Fibroblast of lung (primary cell): ENCODE results near the gene R3HDM4. TPM values are rescaled to one million over a fixed set of nuclear protein-coding genes. Genes with fewer than 3 reads are reported as not detected.
"Not testable (repeated sequence)": the region's sequence is repeated elsewhere in the genome, so short reads cannot be mapped to it uniquely, and the experiment has no call there.

ENCODE experiments used
- DNase-seq, 2 donors: peaks; one replicate each; pipeline versions ENCODE4 v3.0.0 to v3.0.0-alpha.2; 2010; ENCODE audit warnings: low read depth in 2 of 2
- H2AFZ ChIP-seq: 2 replicates; pipeline ENCODE4 v1.5.1; 2012; ENCODE audit warnings: low read length, control low read depth, inconsistent platforms
- H3K27ac ChIP-seq: 2 replicates; pipeline ENCODE4 v1.5.1; 2011; ENCODE audit warnings: low read length, control low read depth; ENCODE audit not compliant: insufficient read depth
- H3K27me3 ChIP-seq: 2 replicates; pipeline ENCODE4 v1.5.1; 2011; ENCODE audit warnings: mild to moderate bottlenecking, low read length; ENCODE audit not compliant: control insufficient read depth, insufficient read depth
- H3K36me3 ChIP-seq: 2 replicates; pipeline ENCODE4 v1.5.1; 2011; ENCODE audit warnings: low read length; ENCODE audit not compliant: control insufficient read depth, insufficient read depth
- H3K4me1 ChIP-seq: 2 replicates; pipeline ENCODE4 v1.5.1; 2011; ENCODE audit warnings: low read length; ENCODE audit not compliant: control insufficient read depth, insufficient read depth; ENCODE audit errors: extremely low read depth
- H3K4me2 ChIP-seq: 2 replicates; pipeline ENCODE4 v1.5.1; 2011; ENCODE audit warnings: low read length, control low read depth; ENCODE audit not compliant: insufficient read depth; ENCODE audit errors: extremely low read depth
- H3K4me3 ChIP-seq, 4 experiments: fragments of 200-600 bp in 1 of 4; sonication (generic) in 1 of 4; replicated peaks in 1 of 4; 2 replicates each; pipeline ENCODE4 v1.5.1; 2011 to 2016; ENCODE audit warnings: low read length in 4 of 4, low read depth in 3 of 4, mild to moderate bottlenecking in 3 of 4, control low read depth in 2 of 4, inconsistent platforms in 1 of 4, mixed read lengths in 1 of 4; ENCODE audit not compliant: insufficient read depth in 1 of 4; ENCODE audit errors: control extremely low read depth in 1 of 4
- H3K79me2 ChIP-seq: 2 replicates; pipeline ENCODE4 v1.5.1; 2012; ENCODE audit warnings: mild to moderate bottlenecking, low read length, inconsistent platforms; ENCODE audit not compliant: control insufficient read depth, insufficient read depth
- H3K9ac ChIP-seq: 2 replicates; pipeline ENCODE4 v1.5.1; 2011; ENCODE audit warnings: mild to moderate bottlenecking, low read length, control low read depth; ENCODE audit not compliant: insufficient read depth
- H3K9me3 ChIP-seq: 2 replicates; pipeline ENCODE4 v1.5.1; 2012; ENCODE audit warnings: low read depth, low read length; ENCODE audit not compliant: control insufficient read depth, insufficient read depth
- H4K20me1 ChIP-seq: 2 replicates; pipeline ENCODE4 v1.5.1; 2011; ENCODE audit warnings: low read length; ENCODE audit not compliant: control insufficient read depth, insufficient read depth; ENCODE audit errors: extremely low read depth
- EZH2 ChIP-seq: IDR thresholded peaks from 2 replicates; pipeline ENCODE4 v1.5.1; 2012; ENCODE audit warnings: low read length, control low read depth, mild to moderate bottlenecking; ENCODE audit errors: missing control alignments
- polyA plus RNA-seq, 2 donors: library from polyadenylated mRNA; depleted of rRNA in 1 of 2; stranded (reverse) in 1 of 2; unstranded in 1 of 2; fragments of >200 nt; gene quantifications; 2 replicates each; pipeline ENCODE4 v1.2.1, GENCODE V29; 2011 to 2012; ENCODE audit warnings: missing spikeins in 1 of 2
- total RNA-seq: library from RNA; depleted of rRNA; stranded (reverse); fragments of >200 nt; gene quantifications from 2 replicates; pipeline ENCODE4 v1.2.1, GENCODE V29; 2014
- TF ChIP-seq, protein P1 (sequence below), 2 donors: IDR thresholded peaks in 1 of 2; conservative IDR thresholded peaks in 1 of 2; 1 replicate in 1 of 2; 2 replicates in 1 of 2; pipeline ENCODE4 v1.5.1; 2011 to 2012; ENCODE audit warnings: low read length in 2 of 2, control low read depth in 1 of 2, inconsistent platforms in 1 of 2, low read depth in 1 of 2, mild to moderate bottlenecking in 1 of 2

R3HDM4 gene
- total and polyA plus RNA-seq, 2 donors (not counting 1 experiment from before 2014, with no cell fraction given): 13.2 to 25.5 TPM

DNA sequence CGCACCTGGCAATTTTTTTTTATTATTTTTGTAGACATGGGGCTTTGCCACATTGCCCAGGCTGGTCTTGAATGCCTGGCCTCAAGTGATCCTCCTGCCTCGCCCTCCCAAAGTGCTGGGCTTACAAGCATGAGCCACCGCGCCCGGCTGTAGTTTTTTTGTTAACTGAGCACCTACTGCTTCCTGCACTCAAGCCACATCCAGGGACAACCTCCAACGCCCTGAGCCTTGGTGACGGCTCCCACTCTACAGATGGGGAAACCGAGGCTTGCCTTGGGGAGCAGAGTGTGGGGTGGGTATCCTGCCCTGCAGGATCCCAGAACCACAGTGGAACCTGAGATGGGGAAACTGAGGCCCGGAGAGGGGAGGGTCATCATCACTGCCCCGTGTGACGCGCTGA, 57.9 kb downstream of the R3HDM4 start:
- Histone ChIP-seq H3K4me3 (no peak overlapping the region), H3K9me3 (no peaks in the 10 kb centered on the region), H3K4me2 (no peak overlapping the region), H3K27ac (no peak overlapping the region), H2AFZ (no peak overlapping the region), H3K4me1 (peaks cover 6% of the 10 kb centered on the region), H3K36me3 (no peaks in the 10 kb centered on the region), H3K27me3 (no peaks in the 10 kb centered on the region), H4K20me1 (no peaks in the 10 kb centered on the region), H3K9ac (no peak overlapping the region), H3K79me2 (no peaks in the 10 kb centered on the region)
- no peak for DNase-seq
- TF ChIP-seq, protein P1, sequence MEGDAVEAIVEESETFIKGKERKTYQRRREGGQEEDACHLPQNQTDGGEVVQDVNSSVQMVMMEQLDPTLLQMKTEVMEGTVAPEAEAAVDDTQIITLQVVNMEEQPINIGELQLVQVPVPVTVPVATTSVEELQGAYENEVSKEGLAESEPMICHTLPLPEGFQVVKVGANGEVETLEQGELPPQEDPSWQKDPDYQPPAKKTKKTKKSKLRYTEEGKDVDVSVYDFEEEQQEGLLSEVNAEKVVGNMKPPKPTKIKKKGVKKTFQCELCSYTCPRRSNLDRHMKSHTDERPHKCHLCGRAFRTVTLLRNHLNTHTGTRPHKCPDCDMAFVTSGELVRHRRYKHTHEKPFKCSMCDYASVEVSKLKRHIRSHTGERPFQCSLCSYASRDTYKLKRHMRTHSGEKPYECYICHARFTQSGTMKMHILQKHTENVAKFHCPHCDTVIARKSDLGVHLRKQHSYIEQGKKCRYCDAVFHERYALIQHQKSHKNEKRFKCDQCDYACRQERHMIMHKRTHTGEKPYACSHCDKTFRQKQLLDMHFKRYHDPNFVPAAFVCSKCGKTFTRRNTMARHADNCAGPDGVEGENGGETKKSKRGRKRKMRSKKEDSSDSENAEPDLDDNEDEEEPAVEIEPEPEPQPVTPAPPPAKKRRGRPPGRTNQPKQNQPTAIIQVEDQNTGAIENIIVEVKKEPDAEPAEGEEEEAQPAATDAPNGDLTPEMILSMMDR (conservative IDR thresholded peaks at IDR 0.05 in 1 of 2, IDR thresholded peaks at IDR 0.05 in 1 of 2; ENCODE audit: low read depth in 1 of 2, low read length in 2 of 2): no peak
- no peak for TF ChIP-seq EZH2

DNA sequence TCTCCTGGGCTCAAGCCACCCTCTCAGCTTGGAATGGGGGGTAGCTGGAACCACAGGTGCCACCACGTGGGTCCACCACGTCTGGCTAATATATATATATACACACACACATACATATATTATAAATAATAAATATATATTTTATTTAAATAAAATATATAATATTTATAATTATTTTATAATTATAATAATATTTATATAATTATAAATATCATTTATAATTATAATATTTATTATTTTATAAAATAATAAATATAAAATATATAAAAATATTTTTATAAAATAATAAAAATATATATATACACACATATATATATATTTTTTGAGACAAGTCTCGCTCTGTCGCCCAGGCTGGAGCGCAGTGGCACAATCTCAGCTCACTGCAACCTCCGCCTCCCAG, 58.5 kb downstream of the R3HDM4 start:
- Histone ChIP-seq H3K4me2 (no peak overlapping the region), H3K9me3 (no peaks in the 10 kb centered on the region), H3K36me3 (no peaks in the 10 kb centered on the region), H3K79me2 (no peaks in the 10 kb centered on the region), H3K27ac (no peak overlapping the region), H3K4me3 (no peak overlapping the region), H4K20me1 (no peaks in the 10 kb centered on the region), H2AFZ (no peak overlapping the region), H3K9ac (no peak overlapping the region), H3K4me1 (peaks cover 6% of the 10 kb centered on the region), H3K27me3 (no peaks in the 10 kb centered on the region)
- TF ChIP-seq, protein P1 (conservative IDR thresholded peaks at IDR 0.05 in 1 of 2, IDR thresholded peaks at IDR 0.05 in 1 of 2; ENCODE audit: low read depth in 1 of 2, low read length in 2 of 2): no peak
- no peak for TF ChIP-seq EZH2
- DNase-seq: no peak

DNA sequence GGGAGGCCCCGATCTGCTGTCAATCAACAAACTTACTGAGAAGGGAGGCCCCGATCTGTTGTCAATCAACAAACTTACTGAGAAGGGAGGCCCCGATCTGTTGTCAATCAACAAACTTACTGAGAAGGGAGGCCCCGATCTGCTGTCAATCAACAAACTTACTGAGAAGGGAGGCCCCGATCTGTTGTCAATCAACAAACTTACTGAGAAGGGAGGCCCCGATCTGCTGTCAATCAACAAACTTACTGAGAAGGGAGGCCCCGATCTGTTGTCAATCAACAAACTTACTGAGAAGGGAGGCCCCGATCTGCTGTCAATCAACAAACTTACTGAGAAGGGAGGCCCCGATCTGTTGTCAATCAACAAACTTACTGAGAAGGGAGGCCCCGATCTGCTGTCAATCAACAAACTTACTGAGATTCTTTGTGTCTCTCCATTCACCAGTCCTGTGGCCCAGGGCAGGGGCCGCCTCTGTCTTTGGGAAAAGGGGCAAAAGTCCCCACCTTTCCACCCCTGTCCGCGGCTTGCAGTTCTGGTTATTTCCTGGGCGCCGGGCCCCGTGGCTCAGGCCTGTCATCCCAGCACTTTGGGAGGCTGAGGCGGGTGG, 59.3 kb downstream of the R3HDM4 start:
- not testable (repeated sequence) for H3K27me3 ChIP-seq, H3K4me2 ChIP-seq, H3K4me1 ChIP-seq, H3K4me3 ChIP-seq, H3K36me3 ChIP-seq, H3K79me2 ChIP-seq, H3K9ac ChIP-seq, H2AFZ ChIP-seq, H3K27ac ChIP-seq, H3K9me3 ChIP-seq, DNase-seq, H4K20me1 ChIP-seq
